Upper lobe of left lung (tissue), 6 donors: ENCODE measurements around the gene CASP8. TPM values are rescaled to one million over a fixed set of nuclear protein-coding genes. Genes with fewer than 3 reads are reported as not detected.

Experiments
- ATAC-seq, 2 donors: fragments of 200-7000 bp; cut with Tn5 transposase; one replicate each; pipeline ENCODE4 v1.9.1; 2022; ENCODE audit warnings: mild to moderate bottlenecking in 2 of 2, moderate library complexity in 2 of 2; ENCODE audit not compliant: low FRiP score in 2 of 2
- DNase-seq, 2 donors: peaks; one replicate each; pipeline ENCODE4 v3.0.0-alpha.2; 2019 to 2020
- H3K27ac ChIP-seq, 4 donors: fragments of 200-600 bp; sonication (generic); one replicate each; pipeline ENCODE4 v1.5.1; 2016 to 2019
- H3K27me3 ChIP-seq, 4 donors: fragments of 200-600 bp; sonication (generic); one replicate each; pipeline ENCODE4 v1.5.1; 2017 to 2019
- H3K36me3 ChIP-seq, 4 donors: fragments of 200-600 bp; sonication (generic); one replicate each; pipeline ENCODE4 v1.5.1; 2016 to 2019
- H3K4me1 ChIP-seq, 4 donors: fragments of 200-600 bp; sonication (generic); one replicate each; pipeline ENCODE4 v1.5.1; 2018 to 2019
- H3K4me3 ChIP-seq, 4 donors: fragments of 200-600 bp; sonication (generic); one replicate each; pipeline ENCODE4 v1.5.1; 2017 to 2019; ENCODE audit warnings: mild to moderate bottlenecking in 2 of 4, moderate library complexity in 1 of 4
- H3K9me3 ChIP-seq, 4 donors: fragments of 200-600 bp; sonication (generic); one replicate each; pipeline ENCODE4 v1.5.1; 2018 to 2019
- EP300 ChIP-seq, 4 donors: sonication (generic); formaldehyde crosslinking; IDR thresholded peaks; one replicate each; pipeline ENCODE4 v1.5.1; 2017; ENCODE audit warnings: antibody characterized with exemption in 4 of 4, control low read depth in 2 of 4
- POLR2A ChIP-seq, 4 donors: fragments of 450-650 bp; IDR thresholded peaks; one replicate each; pipeline ENCODE4 v1.5.1; 2016 to 2017; ENCODE audit warnings: antibody characterized with exemption in 4 of 4, mild to moderate bottlenecking in 2 of 4
- POLR2AphosphoS5 ChIP-seq, 2 donors: sonication (generic); formaldehyde crosslinking; IDR thresholded peaks; one replicate each; pipeline ENCODE4 v1.5.1; 2017; ENCODE audit warnings: antibody characterized with exemption in 2 of 2
- WGBS, 2 donors: methylation state at CpG; one replicate each; pipeline ENCODE4 v1.1.5; 2017 to 2018; 5-methylcytosine and 5-hydroxymethylcytosine counted together
- total RNA-seq, 6 donors: library from RNA; depleted of rRNA in 4 of 6; stranded (reverse); fragments of >200 nt in 4 of 6; gene quantifications; one replicate each; pipeline versions ENCODE4 v1.1.0 to v1.2.1, GENCODE V29; 2016 to 2021
- TF ChIP-seq, protein P1 (sequence below), 6 experiments: fragments of 450-650 bp in 4 of 6; fragments of 200-600 bp in 2 of 6; sonication (generic) in 2 of 6; IDR thresholded peaks; one replicate each; pipeline ENCODE4 v1.5.1; 2016 to 2019; ENCODE audit warnings: antibody characterized with exemption in 6 of 6
- donor health status: DM: no; HTN: no; CAD: no; lungs with moderate emphysema.
- donor health status: DM: no; HTN: yes; CAD: no; lungs with severe emphysema.

CASP8 gene
- total RNA-seq, 6 donors from 2014 or later = 23.7 to 81.7 (median 40.6) TPM

DNA sequence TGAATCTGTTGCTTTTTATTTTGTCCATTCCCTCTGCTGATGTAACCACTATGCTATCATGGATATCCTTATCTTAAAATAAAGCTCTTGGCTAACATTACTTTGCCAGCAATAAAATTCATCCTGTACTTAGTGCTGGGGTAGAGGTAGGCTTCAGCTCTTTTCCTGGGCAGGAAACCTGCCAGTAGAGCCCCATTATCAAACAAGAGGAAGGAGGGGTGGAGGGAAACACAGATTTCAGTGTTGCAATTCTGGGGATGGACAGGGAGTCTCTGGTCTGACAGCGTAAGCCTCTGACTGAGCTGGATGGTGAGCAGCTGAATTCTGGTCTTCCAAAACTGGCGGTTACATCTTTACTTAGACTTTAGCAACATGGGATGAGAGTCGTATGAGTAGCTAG is 47.5 kb downstream of the CASP8 start:
- DNase-seq = no peak
- Histone ChIP-seq H3K27ac (no peak overlapping the region), H3K9me3 (no peaks in the 10 kb centered on the region), H3K4me3 (no peak overlapping the region), H3K36me3 (peaks cover 0 to 13% (median 3%) of the 10 kb centered on the region in 4 donors), H3K4me1 (no peaks in the 10 kb centered on the region), H3K27me3 (no peaks in the 10 kb centered on the region)
- TF ChIP-seq, protein P1, sequence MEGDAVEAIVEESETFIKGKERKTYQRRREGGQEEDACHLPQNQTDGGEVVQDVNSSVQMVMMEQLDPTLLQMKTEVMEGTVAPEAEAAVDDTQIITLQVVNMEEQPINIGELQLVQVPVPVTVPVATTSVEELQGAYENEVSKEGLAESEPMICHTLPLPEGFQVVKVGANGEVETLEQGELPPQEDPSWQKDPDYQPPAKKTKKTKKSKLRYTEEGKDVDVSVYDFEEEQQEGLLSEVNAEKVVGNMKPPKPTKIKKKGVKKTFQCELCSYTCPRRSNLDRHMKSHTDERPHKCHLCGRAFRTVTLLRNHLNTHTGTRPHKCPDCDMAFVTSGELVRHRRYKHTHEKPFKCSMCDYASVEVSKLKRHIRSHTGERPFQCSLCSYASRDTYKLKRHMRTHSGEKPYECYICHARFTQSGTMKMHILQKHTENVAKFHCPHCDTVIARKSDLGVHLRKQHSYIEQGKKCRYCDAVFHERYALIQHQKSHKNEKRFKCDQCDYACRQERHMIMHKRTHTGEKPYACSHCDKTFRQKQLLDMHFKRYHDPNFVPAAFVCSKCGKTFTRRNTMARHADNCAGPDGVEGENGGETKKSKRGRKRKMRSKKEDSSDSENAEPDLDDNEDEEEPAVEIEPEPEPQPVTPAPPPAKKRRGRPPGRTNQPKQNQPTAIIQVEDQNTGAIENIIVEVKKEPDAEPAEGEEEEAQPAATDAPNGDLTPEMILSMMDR (IDR thresholded peaks at IDR 0.05) = no peak
- no peak for TF ChIP-seq POLR2AphosphoS5 (IDR thresholded peaks at IDR 0.05)
- ATAC-seq = no peak
- 100% methylated on average over 3 of the region's 3 CpGs for WGBS, 2 donors

DNA sequence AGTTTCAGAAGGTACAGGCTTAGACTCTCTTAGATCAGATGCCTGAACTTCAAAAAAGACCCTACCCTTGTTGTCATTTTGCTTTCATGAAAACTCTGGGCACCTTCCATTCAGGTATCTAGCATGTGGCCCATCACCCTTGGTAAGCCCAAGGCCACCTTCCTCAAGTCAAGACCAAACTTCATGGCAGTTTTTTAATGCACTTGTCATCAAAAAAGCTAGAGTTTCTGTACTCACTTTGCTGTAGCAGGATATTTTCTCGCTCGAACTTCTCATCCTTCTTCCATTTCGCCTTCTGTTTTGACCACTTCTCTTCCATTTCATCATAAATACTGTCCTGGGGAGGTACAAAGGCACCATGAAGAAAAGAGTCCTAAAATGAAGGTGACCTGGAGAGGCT is 48.6 kb downstream of the CASP8 start:
- ATAC-seq (no peak), DNase-seq (no peak)
- Histone ChIP-seq H3K4me3 (no peak overlapping the region), H3K4me1 (no peaks in the 10 kb centered on the region), H3K27me3 (no peaks in the 10 kb centered on the region), H3K9me3 (peaks cover 0 to 4% (median 0%) of the 10 kb centered on the region in 4 donors), H3K36me3 (peaks cover 0 to 13% (median 3%) of the 10 kb centered on the region in 4 donors), H3K27ac (no peak overlapping the region)
- WGBS, 2 donors = 98 to 99% methylated on average over 3 of the region's 3 CpGs
- TF ChIP-seq POLR2AphosphoS5 (IDR thresholded peaks at IDR 0.05) = no peak
- no peak for TF ChIP-seq POLR2A (IDR thresholded peaks at IDR 0.05)
- TF ChIP-seq EP300 (IDR thresholded peaks at IDR 0.05) = no peak
- TF ChIP-seq, protein P1 (IDR thresholded peaks at IDR 0.05) = no peak

DNA sequence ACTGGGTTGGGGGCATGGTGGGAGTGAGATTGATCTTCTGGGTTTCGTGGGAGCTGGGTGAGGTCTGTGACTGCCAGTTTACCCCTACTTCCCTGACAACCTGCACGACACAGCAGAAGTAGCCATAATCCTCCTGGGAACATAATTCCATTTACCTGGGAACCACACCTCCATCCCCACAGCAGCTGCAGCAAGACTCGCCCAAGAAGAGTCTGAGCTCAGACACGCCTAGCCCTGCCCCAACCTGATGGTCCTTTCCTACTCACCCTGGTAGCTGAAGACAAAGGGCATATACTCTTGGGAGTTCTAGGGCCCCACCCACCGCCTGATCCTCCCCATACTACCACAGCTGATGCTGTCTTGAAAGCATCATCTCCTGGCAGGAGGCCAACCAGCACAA is 53.0 kb downstream of the CASP8 start:
- TF ChIP-seq, protein P1 (IDR thresholded peaks at IDR 0.05) = no peak
- TF ChIP-seq POLR2A (IDR thresholded peaks at IDR 0.05) (no peak), EP300 (IDR thresholded peaks at IDR 0.05) (no peak), POLR2AphosphoS5 (IDR thresholded peaks at IDR 0.05) (no peak)
- H3K27ac ChIP-seq = no peak overlapping the region
- no peak for DNase-seq
- H3K9me3 ChIP-seq = peaks cover 0 to 4% (median 0%) of the 10 kb centered on the region in 4 donors
- 96 to 98% methylated on average over 5 of the region's 5 CpGs for WGBS, 2 donors
- ATAC-seq = no peak
- no peaks in the 10 kb centered on the region for H3K4me1 ChIP-seq
- no peaks in the 10 kb centered on the region for H3K27me3 ChIP-seq
- H3K36me3 ChIP-seq = peaks cover 0 to 9% (median under 1%) of the 10 kb centered on the region in 4 donors
- H3K4me3 ChIP-seq = no peak overlapping the region

DNA sequence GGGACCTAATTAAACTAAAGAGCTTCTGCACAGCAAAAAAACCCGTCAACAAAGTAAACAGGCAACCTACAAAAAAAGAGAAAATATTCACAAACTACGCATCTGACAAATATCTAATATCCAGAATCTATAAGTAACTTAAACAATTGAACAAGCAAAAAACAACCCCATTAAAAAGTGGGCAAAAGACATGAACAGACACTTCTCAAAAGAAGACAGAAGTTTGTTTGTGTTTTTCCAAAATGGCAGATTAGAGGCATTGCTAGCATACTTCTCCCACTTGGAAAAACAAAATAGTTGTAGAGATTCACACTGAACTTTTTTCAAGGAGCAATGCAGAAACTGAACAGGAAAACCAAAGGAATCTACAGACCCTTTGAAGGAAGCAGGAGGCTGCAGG is 59.2 kb downstream of the CASP8 start:
- Histone ChIP-seq H3K36me3 (no peaks in the 10 kb centered on the region), H3K4me3 (no peak overlapping the region), H3K9me3 (peaks cover 0 to 17% (median 7%) of the 10 kb centered on the region in 4 donors), H3K27ac (no peak overlapping the region), H3K4me1 (no peaks in the 10 kb centered on the region), H3K27me3 (no peaks in the 10 kb centered on the region)
- 49 to 92% methylated on average over 2 of the region's 2 CpGs for WGBS, 2 donors
- DNase-seq (no peak), ATAC-seq (no peak)
- TF ChIP-seq POLR2A (IDR thresholded peaks at IDR 0.05) (no peak), POLR2AphosphoS5 (IDR thresholded peaks at IDR 0.05) (no peak), EP300 (IDR thresholded peaks at IDR 0.05) (no peak)
- TF ChIP-seq, protein P1 (IDR thresholded peaks at IDR 0.05) = no peak

DNA sequence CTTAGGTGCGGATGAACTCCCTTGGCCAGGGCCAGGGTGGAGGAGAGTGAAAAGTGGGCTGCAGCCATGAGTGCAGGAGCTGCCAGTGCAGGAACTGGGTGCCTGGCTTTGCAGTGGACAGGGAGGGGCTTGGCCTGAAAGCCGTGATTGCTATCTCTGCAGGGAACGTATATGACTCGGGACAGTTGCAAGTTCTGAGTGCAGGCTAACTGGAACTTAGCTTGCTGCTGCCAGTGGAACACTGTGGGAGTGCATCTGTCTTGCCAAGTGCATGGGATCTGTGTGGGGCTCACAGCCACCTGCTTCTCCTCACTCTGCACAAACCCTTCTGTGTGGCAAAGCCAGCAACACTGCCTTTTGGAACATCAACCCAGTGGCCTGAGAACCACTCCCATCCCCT is 59.9 kb downstream of the CASP8 start:
- H3K27me3 ChIP-seq = no peaks in the 10 kb centered on the region
- H3K27ac ChIP-seq = no peak overlapping the region
- no peaks in the 10 kb centered on the region for H3K36me3 ChIP-seq
- H3K4me1 ChIP-seq = no peaks in the 10 kb centered on the region
- WGBS, 2 donors = 97 to 98% methylated on average over 4 of the region's 4 CpGs
- DNase-seq = no peak
- H3K4me3 ChIP-seq = no peak overlapping the region
- peaks cover 0 to 17% (median 7%) of the 10 kb centered on the region in 4 donors for H3K9me3 ChIP-seq
- TF ChIP-seq, protein P1 (IDR thresholded peaks at IDR 0.05) = no peak
- TF ChIP-seq POLR2AphosphoS5 (IDR thresholded peaks at IDR 0.05) (no peak), POLR2A (IDR thresholded peaks at IDR 0.05) (no peak), EP300 (IDR thresholded peaks at IDR 0.05) (no peak)
- ATAC-seq = no peak
